A673 (cell line): Measurements from ENCODE around the gene H6PD. TPM values are rescaled to one million over a fixed set of nuclear protein-coding genes. Genes with fewer than 3 reads are reported as not detected.

Experiments
- BruUV-seq: library from RNA; stranded (reverse); fragments of 400-500 nt; replicated peaks from 2 replicates; lab custom pipeline; 2021; lab: Mats Ljungman, UMichigan
- CTCF ChIA-PET: fragments of 300-600 bp; sonication (Branson Sonifier 250); formaldehyde crosslinking; loops from one replicate; lab custom pipeline; 2022; ENCODE audit warnings: antibody characterized with exemption; lab: Charles Lee
- POLR2A ChIA-PET: fragments of 300-600 bp; sonication (Branson Sonifier 250); formaldehyde crosslinking; loops from one replicate; lab custom pipeline; 2022; ENCODE audit warnings: antibody characterized with exemption; ENCODE audit not compliant: low non-redundant PET; lab: Charles Lee
- DNase-seq: peaks from one replicate; pipeline ENCODE4 v3.0.0-alpha.2; 2015; ENCODE audit warnings: low spot score
- H3K27ac ChIP-seq: fragments of 200-600 bp; sonication (generic); 2 replicates; pipeline ENCODE4 v1.5.1; 2016; ENCODE audit warnings: mixed run types, low read depth, mild to moderate bottlenecking, mixed read lengths, antibody characterized with exemption, low read length; ENCODE audit not compliant: poor library complexity, severe bottlenecking
- H3K27me3 ChIP-seq: fragments of 200-600 bp; sonication (generic); replicated peaks from 2 replicates; pipeline ENCODE4 v1.6.1; 2017; ENCODE audit warnings: mixed run types, low read depth, mild to moderate bottlenecking, mixed read lengths, antibody characterized with exemption, low read length; ENCODE audit not compliant: insufficient read depth, poor library complexity
- H3K36me3 ChIP-seq: fragments of 200-600 bp; sonication (generic); 2 replicates; pipeline ENCODE4 v1.6.1; 2016; ENCODE audit warnings: mixed run types, mild to moderate bottlenecking, mixed read lengths, antibody characterized with exemption, low read length; ENCODE audit not compliant: insufficient read depth, poor library complexity, severe bottlenecking
- H3K4me1 ChIP-seq: fragments of 200-600 bp; sonication (generic); 2 replicates; pipeline ENCODE4 v1.6.1; 2017; ENCODE audit warnings: mixed run types, mild to moderate bottlenecking, mixed read lengths, antibody characterized with exemption, low read length; ENCODE audit not compliant: insufficient read depth, poor library complexity, severe bottlenecking
- H3K4me3 ChIP-seq: fragments of 200-600 bp; sonication (generic); 2 replicates; pipeline ENCODE4 v1.5.1; 2016; ENCODE audit warnings: low read depth, mixed run types, mild to moderate bottlenecking, mixed read lengths, low read length; ENCODE audit not compliant: poor library complexity, severe bottlenecking
- H3K9me3 ChIP-seq: fragments of 200-600 bp; sonication (generic); 2 replicates; pipeline ENCODE4 v1.6.1; 2016; ENCODE audit warnings: mixed run types, low read depth, mild to moderate bottlenecking, mixed read lengths, antibody characterized with exemption, low read length; ENCODE audit not compliant: poor library complexity, severe bottlenecking
- CTCF ChIP-seq: fragments of 300-800, 200-600 bp; sonication (generic); conservative IDR thresholded peaks from 2 replicates; pipeline ENCODE4 v1.5.1; 2017; ENCODE audit warnings: low read depth, mild to moderate bottlenecking, antibody characterized with exemption, low read length, moderate library complexity, mixed read lengths
- EZH2 ChIP-seq: fragments of 200-600 bp; sonication (generic); IDR thresholded peaks from 2 replicates; pipeline ENCODE4 v1.6.1; 2017; ENCODE audit warnings: borderline replicate concordance, low read depth, mild to moderate bottlenecking, mixed read lengths, antibody characterized with exemption, low read length; ENCODE audit not compliant: poor library complexity, severe bottlenecking
- intact Hi-C: fragments of 100-400 bp; cut with micrococcal nuclease; formaldehyde crosslinking; loops from one replicate; pipeline ENCODE4 v1.10.0; 2022; ENCODE audit not compliant: unreplicated experiment
- total RNA-seq: library from RNA; stranded (reverse); gene quantifications from 2 replicates; pipeline ENCODE4 v1.2.3, GENCODE V29; 2021

Gene H6PD
- total RNA-seq, 1 experiment from 2014 or later: 6.2 TPM

GRCh38 chr1:9204156-9204720 lies 30.3 kb upstream of the H6PD start:
- ChIA-PET CTCF (no interaction called here), POLR2A (no interaction called here)
- no peak for DNase-seq
- H3K27ac ChIP-seq: no peak overlapping the region
- BruUV-seq: no TSS peak
- peaks cover 76% of the 10 kb centered on the region for H3K27me3 ChIP-seq
- H3K36me3 ChIP-seq: no peaks in the 10 kb centered on the region
- TF ChIP-seq EZH2: no peak
- no peak for TF ChIP-seq CTCF
- H3K4me3 ChIP-seq: no peak overlapping the region
- no peaks in the 10 kb centered on the region for H3K9me3 ChIP-seq
- intact Hi-C loops: no loop called here
- H3K4me1 ChIP-seq: no peaks in the 10 kb centered on the region

- H3K36me3 ChIP-seq: no peaks in the 10 kb centered on the region
- no TSS peak for BruUV-seq
- no peaks in the 10 kb centered on the region for H3K4me1 ChIP-seq
- intact Hi-C loops: no loop called here
- no peak overlapping the region for H3K4me3 ChIP-seq
- peaks cover 47% of the 10 kb centered on the region for H3K27me3 ChIP-seq
- TF ChIP-seq EZH2 (no peak), CTCF (no peak)
- H3K9me3 ChIP-seq: no peaks in the 10 kb centered on the region
- no peak overlapping the region for H3K27ac ChIP-seq
- no peak for DNase-seq
- POLR2A ChIA-PET: no interaction called here
- CTCF ChIA-PET: no interaction called here
These were observed 27.5 kb upstream of the H6PD start for GRCh38 chr1:9207086-9207485.

- no peak for DNase-seq
- Histone ChIP-seq H3K27ac (no peak overlapping the region), H3K4me3 (no peak overlapping the region), H3K27me3 (peaks cover 41% of the 10 kb centered on the region), H3K36me3 (no peaks in the 10 kb centered on the region), H3K4me1 (no peaks in the 10 kb centered on the region), H3K9me3 (no peaks in the 10 kb centered on the region)
- BruUV-seq: no TSS peak
- TF ChIP-seq EZH2 (no peak), CTCF (no peak)
- POLR2A ChIA-PET: no interaction called here
- CTCF ChIA-PET: no interaction called here
- intact Hi-C loops: no loop called here
These were observed 26.9 kb upstream of the H6PD start for GRCh38 chr1:9207715-9208114.
